HK-2 (cell line): ENCODE measurements around the gene TIMM17A.
"Not testable (repeated sequence)": the region's sequence is repeated elsewhere in the genome, so short reads cannot be mapped to it uniquely, and the experiment has no call there.

ENCODE experiments used
- DNase-seq: peaks from one replicate; pipeline ENCODE4 v3.0.0-alpha.2; 2018; ENCODE audit not compliant: unreplicated experiment

TIMM17A gene

GRCh38 chr1:201940316-201940715, 15.0 kb upstream of the TIMM17A start:
- not testable (repeated sequence) for DNase-seq

GRCh38 chr1:201941420-201942128, 13.7 kb upstream of the TIMM17A start:
- DNase-seq, result no peak

- DNase-seq, result no peak
Measured at GRCh38 chr1:201942129-201942495, 13.2 kb upstream of the TIMM17A start.

GRCh38 chr1:201944002-201944401, 11.3 kb upstream of the TIMM17A start:
- DNase-seq, result no peak

- no peak for DNase-seq
Measured at GRCh38 chr1:201944639-201945038, 10.7 kb upstream of the TIMM17A start.

GRCh38 chr1:201945157-201945556, 10.1 kb upstream of the TIMM17A start:
- DNase-seq, result no peak

DNA sequence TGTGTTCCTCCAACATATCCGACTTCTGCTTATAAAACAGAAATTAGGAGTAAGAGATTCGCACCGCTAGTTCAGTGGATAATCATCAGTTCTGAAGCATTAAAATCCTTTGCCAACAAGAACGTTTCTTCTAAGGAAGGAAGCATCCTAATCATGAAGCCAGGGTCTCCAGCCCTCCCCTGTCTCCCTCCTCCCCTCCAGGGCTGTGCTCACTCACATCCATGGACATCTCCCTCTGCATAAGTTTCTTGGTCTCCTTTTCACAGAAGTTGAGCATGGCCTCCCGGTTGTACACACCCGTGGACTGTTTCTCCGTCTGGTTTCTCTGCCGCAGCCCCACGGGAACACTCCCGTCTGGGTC, 9.5 kb upstream of the TIMM17A start:
- no peak for DNase-seq

GRCh38 chr1:201946224-201946908, 8.9 kb upstream of the TIMM17A start, which contains the start of gene LMOD1:
LMOD1 (minus strand) TSS chr1:201946548; CDS start chr1:201946340, 208 bp downstream.
- peak; percentile 80 for DNase-seq

DNA sequence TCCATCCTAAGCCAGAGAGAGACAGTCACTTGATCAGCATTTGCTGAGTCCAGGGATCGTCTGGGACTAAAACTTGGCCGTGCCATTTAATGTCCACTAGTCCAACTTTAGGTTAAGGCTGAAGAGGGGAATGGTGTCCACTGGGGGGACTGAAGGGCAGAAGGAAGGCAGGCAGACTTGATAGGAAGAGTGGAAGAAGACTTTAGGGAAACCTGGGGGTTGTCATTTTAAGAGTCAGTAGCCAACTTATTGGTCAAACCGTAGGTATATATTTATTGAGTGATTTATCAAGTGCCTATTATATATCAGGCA, 7.7 kb upstream of the TIMM17A start:
- DNase-seq, result no peak

GRCh38 chr1:201949491-201949890, 5.8 kb upstream of the TIMM17A start:
- no peak for DNase-seq

- DNase-seq, result no peak
Measured at GRCh38 chr1:201954263-201955008, 867 bp upstream of the TIMM17A start.

- no peak for DNase-seq
Measured at GRCh38 chr1:201955729-201956143, 433 bp downstream of the TIMM17A start.

GRCh38 chr1:201958348-201958747, 3.0 kb downstream of the TIMM17A start:
- no peak for DNase-seq

DNA sequence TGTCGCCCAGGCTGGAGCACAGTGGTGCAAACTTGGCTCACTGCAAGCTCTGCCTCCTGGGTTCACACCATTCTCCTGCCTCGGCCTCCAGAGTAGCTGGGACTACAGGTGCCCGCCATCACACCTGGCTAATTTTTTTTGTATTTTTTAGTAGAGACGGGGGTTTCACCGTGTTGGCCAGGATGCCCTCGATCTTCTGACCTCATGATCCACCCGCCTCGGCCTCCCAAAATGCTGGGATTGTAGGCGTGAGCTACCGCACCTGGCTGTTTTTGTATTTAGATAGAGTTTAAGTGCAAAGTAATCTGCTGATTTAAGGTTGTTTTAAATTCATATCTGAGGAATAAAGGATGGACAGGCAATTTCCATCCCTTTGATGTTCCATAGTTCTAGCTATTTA, 7.1 kb downstream of the TIMM17A start:
- not testable (repeated sequence) for DNase-seq

DNA sequence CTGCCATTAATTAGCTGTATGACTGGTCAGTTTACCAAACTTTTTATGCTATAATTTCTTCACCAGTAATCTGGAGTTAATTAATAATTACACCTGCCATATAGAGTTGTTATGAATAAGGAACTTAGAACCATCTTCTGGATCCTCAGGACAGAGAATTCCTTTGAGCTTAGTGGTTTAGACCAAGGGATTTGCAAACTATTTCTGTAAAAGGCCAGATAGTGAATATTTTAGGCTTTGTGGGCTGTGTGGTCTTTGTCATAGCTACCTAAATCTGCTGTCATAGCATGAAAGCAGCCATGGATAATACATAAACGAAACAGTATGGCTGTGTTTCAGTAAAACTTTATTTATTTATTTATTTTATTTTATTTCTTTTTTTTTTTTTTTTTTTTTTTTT, 9.0 kb downstream of the TIMM17A start:
- no peak for DNase-seq

GRCh38 chr1:201966171-201966570, 10.9 kb downstream of the TIMM17A start:
- peak; percentile 62 for DNase-seq

GRCh38 chr1:201968202-201968925, 13.1 kb downstream of the TIMM17A start:
- DNase-seq, result no peak

DNA sequence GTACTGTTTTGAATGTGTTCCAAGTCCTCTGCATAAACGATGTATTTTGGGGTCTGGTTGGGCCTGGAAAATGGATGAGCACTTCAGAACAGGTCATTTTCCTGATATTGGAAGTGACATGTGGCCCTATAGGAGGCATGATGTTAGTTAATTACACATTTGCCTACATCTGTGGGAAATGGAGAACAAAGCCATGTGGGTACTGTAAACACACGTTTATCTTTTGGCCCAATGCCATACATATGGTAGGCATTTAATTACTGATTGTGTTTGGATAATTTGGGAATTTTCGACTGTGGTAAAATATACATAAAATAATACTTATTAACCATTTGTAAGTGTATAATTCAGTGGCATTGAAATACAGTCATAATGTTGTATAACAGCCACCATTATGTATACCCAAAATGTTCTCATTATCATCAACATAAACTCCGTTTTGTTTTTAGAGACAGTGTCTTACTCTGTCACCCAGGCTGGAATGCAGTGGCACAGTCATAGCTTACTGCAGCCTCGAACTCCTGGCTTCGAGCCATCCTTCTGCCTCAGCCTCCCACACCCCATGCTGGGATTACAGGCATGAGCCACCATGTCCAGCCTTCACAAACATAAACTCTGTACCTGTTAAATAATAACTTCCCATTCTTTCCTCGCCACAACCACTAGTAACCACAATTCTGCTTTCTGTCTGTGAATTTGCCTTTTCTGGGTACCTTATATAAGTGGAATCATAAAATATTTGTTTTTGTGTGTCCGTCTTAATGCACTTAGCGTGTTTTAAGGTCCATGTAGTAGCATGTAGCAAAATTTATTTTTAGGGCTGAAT, 15.2 kb downstream of the TIMM17A start:
- DNase-seq, result peak; percentile 68

GRCh38 chr1:201982082-201982622, 26.8 kb downstream of the TIMM17A start:
- no peak for DNase-seq

GRCh38 chr1:201982623-201983379, 27.5 kb downstream of the TIMM17A start, which contains the start of gene RNPEP:
RNPEP (plus strand) TSS chr1:201982648; CDS start chr1:201982667, 19 bp downstream.
- DNase-seq, result peak; percentile 86
